22Rv1 (cell line): Measurements from ENCODE around the gene MYL4.

Source experiments
- ZFX ChIP-seq: fragments of 450-650 bp; IDR thresholded peaks from 2 replicates; pipeline ENCODE4 v1.6.1; 2017; ENCODE audit warnings: antibody characterized with exemption, borderline replicate concordance
- TF ChIP-seq, protein P1 (sequence below): fragments of 450-650 bp; IDR thresholded peaks from 2 replicates; pipeline ENCODE4 v1.5.1; 2017; ENCODE audit warnings: mild to moderate bottlenecking

DNA sequence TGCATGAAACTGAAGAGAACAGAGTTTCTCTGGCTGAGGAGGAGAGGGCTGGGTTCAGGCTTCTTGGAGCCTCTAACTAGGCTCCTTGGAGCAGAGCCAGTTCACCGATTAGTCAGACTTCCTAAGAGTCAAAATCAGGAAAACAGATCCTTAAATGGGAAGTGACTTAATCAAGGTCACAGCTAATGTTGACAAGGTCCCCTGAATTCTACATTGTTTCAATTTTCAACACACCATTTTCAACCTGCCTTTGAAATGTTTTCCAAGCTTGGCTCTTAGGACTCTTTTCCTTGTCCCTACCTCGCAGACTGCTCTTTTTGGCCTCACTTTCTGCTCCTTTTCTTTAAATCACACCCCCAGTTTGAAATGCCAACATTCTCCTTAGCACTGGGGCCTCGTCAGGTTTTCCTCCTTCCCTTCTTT, 16.3 kb downstream of the MYL4 start:
- TF ChIP-seq, protein P1, sequence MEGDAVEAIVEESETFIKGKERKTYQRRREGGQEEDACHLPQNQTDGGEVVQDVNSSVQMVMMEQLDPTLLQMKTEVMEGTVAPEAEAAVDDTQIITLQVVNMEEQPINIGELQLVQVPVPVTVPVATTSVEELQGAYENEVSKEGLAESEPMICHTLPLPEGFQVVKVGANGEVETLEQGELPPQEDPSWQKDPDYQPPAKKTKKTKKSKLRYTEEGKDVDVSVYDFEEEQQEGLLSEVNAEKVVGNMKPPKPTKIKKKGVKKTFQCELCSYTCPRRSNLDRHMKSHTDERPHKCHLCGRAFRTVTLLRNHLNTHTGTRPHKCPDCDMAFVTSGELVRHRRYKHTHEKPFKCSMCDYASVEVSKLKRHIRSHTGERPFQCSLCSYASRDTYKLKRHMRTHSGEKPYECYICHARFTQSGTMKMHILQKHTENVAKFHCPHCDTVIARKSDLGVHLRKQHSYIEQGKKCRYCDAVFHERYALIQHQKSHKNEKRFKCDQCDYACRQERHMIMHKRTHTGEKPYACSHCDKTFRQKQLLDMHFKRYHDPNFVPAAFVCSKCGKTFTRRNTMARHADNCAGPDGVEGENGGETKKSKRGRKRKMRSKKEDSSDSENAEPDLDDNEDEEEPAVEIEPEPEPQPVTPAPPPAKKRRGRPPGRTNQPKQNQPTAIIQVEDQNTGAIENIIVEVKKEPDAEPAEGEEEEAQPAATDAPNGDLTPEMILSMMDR: no peak
- TF ChIP-seq ZFX: no peak
